GM18526 (cell line): ENCODE data around the gene SLC25A12.

Experiments
- POLR2A ChIP-seq: IDR thresholded peaks from 3 replicates; pipeline ENCODE4 v1.6.1; 2011; ENCODE audit not compliant: insufficient read length; ENCODE audit errors: extremely low read depth

Gene SLC25A12, protein sequence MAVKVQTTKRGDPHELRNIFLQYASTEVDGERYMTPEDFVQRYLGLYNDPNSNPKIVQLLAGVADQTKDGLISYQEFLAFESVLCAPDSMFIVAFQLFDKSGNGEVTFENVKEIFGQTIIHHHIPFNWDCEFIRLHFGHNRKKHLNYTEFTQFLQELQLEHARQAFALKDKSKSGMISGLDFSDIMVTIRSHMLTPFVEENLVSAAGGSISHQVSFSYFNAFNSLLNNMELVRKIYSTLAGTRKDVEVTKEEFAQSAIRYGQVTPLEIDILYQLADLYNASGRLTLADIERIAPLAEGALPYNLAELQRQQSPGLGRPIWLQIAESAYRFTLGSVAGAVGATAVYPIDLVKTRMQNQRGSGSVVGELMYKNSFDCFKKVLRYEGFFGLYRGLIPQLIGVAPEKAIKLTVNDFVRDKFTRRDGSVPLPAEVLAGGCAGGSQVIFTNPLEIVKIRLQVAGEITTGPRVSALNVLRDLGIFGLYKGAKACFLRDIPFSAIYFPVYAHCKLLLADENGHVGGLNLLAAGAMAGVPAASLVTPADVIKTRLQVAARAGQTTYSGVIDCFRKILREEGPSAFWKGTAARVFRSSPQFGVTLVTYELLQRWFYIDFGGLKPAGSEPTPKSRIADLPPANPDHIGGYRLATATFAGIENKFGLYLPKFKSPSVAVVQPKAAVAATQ

DNA sequence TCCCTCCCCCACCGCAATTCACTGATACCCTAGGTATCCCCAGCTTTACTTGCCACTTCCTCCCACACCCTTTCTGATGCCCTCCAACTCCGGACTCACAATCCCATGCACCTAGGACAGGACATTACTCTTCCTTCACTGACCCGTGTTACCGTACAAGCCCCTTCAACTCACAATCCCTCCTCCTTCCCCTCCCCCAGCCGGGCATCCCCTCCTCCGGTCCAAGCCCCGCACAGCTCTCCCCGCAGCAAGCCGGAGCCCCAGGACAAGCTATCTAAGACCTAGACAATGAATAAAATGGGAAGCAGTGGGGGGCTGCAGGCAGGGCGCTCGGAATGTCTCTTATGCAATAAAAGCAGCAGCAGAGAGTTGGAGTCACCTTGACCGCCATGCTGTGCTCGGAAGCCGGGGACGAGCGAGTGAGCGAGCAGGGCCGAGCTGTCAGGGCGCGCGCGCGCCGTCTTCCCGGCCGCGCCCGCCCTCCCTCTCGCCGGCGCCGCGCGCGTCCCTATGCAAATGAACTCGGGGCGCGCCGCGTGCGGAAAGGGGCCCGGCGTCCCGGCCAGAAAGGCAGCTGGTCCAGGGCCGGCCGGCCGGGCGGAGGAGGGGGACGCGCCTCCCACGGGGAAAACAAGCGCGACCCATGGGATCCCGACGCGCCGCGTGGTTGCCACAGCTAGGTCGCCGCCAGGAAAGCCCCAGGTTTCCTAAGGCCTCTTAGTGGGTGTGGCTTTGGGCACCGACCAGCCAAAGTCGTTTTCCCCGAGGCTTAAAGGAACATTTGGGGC, at the start of gene SLC25A12:
TSS of gene SLC25A12 (minus strand) at position 421 of the 788 bp plus-strand sequence. CDS start at position 391, 30 bp downstream.
- TF ChIP-seq POLR2A, result peak; percentile 78

- no peak for TF ChIP-seq POLR2A
Observed at GRCh38 chr2:171941316-171941699, 47.3 kb upstream of the SLC25A12 start.

DNA sequence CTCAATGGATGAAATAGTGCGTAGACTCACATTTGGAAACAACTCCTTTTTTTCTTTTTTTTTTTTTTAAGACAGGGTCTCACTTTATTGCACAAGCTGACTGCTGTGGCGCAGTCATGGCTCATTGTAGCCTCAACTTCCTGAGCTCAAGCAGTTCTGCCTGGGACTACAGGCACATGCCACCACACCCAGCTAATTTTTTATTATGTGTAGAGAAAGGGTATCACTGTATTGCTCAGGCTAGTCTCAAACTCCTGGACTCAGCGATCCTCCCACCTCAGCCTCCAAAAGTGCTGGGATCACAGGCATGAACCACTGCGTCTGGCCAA, 45.7 kb upstream of the SLC25A12 start:
- TF ChIP-seq POLR2A, result no peak

- TF ChIP-seq POLR2A, result no peak
Observed at GRCh38 chr2:171939058-171939742, 45.2 kb upstream of the SLC25A12 start.

DNA sequence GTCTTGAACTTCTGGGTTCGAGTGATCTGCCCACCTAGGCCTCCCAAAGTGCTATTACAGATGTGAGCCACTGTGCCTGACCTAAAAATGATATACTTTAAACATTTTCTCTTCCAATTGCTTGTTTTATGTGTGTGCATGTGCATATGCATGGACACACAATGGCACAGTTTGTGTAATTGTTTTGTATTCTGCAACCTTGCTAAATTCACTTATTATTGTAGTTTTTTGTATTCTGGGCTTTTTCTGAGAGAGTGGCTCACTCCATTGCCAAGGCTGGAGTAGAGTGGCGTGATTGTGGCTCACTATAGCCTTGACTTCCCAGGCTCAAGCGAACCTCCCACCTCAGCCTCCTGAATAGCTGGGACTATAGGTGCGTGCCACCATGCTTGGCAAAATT, 36.3 kb upstream of the SLC25A12 start:
- no peak for TF ChIP-seq POLR2A

DNA sequence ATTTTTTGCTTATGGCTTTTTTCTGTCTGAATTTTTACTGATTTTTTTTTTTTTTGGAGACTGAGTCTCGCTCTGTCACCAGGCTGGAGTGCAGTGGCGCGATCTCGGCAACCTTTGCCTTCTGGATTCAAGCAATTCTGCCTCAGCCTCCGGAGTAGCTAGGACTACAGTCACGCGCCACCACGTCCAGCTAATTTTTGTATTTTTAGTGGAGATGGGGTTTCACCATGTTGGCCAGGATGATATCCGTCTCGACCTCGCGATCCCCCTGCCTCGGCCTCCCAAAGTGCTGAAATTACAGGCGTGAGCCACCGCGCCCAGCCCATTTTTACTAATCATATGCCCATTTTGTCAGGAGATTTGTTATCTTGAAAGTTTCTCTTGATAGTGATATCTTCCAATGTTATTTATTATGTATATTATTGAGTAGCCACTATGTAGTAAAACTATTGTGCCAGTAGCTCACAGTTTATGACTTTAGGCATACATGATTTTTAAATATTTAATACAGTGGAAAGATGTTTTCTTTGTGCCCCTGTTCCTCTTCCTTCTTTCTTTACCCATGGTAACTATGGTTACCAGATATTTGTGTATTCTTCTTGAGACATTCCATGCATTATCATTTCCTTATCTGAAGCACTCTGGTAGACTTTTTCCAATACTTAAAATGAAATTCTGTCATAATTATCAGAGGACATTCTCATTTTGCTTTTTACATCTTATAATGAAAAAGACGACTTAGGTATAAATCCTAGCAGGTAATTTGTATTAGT, 30.3 kb upstream of the SLC25A12 start:
- TF ChIP-seq POLR2A, result no peak

GRCh38 chr2:171923206-171923605, 29.2 kb upstream of the SLC25A12 start:
- TF ChIP-seq POLR2A, result no peak

DNA sequence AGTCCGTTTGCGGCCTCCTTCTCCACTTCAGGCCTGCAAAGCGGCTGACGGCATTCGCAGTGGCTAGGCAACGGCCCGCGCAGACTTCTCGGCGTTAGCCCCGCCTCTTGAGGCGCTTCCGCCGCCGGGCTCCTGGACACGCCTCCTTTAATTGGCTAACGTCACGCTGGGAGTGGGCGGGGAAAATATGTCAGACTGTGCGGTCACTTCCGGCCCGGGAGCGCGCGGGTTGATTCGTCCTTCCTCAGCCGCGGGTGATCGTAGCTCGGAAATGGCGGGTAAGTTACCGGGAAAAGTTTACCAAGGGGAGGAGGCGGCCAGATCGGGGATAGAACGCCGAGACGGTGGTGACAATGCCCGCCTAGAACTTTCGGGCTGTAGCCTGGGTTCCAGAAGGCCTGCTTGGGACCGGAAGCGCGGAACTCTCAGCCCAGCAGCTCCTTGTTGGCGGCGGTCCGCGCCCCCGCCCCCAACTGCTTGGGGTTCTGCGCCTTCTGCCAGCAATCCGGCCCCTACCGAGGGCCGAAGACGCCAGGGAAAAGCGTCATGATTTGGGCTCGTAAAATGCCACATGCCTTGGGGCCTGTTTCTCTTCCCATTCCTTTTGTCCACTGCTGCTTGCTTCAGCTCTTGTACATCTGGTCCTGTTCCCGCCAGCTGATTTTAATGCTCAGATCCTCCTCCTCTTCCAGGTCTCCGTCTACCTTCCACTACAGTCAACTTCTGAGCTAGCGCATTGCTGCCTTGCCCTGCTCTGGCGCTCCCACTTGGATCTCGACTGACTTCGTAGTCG, 28.4 kb upstream of the SLC25A12 start, which contains the start of gene HAT1:
TSS of gene HAT1 (plus strand) at position 232 of the 793 bp plus-strand sequence. CDS start at position 272, 40 bp downstream.
- peak; percentile 53 for TF ChIP-seq POLR2A

- TF ChIP-seq POLR2A, result no peak
Observed at GRCh38 chr2:171921970-171922229, 27.9 kb upstream of the SLC25A12 start.

- TF ChIP-seq POLR2A, result no peak
Observed at GRCh38 chr2:171919453-171919852, 25.4 kb upstream of the SLC25A12 start.

DNA sequence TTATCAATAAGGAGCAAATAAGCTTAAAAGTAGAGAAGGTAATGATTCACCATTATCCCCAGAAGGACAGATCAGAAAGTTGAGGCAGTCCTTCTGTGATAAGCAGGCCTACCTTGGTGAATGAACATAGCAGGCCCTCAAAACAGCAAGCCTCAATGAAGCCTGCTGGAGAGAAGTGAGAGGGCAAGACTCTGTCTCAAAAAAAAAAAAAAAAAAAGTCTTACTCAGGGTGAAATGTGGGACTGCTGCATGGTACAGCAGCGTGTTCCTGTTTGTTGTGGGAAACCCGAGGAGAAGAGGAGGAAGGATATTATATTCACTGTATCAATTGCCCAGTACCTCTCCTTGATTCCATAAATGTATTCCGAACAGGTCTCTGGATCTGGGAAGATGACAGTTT, 19.5 kb upstream of the SLC25A12 start:
- no peak for TF ChIP-seq POLR2A

DNA sequence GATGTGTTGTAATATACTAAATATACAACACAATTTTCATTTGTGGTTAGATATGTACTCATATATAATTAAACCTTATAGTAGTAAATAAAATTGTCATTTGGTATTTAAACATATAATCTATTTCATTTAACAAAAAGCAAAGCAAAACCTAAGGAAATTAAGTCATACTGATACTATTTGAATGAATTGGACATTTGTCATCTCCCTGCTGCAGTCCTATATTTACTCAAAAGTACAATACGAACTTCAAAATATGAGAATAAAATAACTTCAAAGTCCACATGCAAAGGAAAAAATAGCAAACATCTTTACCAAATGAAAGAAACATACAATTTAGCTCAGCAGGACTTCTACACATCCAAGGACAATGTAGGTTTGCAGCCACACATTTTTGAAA, 16.4 kb upstream of the SLC25A12 start:
- no peak for TF ChIP-seq POLR2A

DNA sequence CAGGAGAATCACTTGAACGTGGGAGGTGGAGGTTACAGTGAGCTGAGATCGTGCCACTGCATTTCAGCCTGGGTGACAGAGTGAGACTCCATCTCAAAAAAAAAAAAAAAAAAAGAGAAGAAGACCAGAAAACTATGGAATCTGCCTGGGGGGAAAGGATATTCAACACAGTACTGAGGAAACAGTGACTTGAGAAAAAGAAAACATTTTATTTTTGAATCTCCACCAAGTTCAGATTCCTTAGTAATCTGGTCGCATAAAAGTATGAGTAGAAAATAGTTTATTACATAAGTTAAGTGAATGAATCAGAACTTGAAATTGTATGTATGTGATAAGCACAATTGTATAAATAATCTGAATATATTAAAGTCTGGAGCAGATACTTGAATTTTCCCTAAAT, 15.2 kb upstream of the SLC25A12 start:
- TF ChIP-seq POLR2A, result no peak

DNA sequence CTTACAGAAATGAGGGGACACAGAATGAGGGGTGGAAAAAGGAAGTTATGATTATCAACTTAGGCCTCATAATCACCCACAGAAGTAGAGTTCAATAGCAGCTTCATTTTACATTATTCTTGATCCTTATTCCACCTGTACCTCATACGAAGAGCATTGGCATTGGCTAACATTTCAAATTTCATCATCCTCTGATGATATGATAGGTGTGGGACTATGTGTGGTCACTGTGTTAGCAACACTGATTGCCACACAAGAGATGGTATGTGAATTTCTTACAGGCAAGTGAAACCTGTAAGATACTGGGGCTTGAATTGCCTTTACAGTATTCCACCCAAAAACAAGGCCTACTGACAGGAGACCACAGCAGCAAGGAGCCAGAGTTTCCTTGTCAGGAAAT, 14.2 kb upstream of the SLC25A12 start:
- TF ChIP-seq POLR2A, result no peak
